HTR-8/SVneo (cell line): Measurements from ENCODE around the gene ADAM23.

Experiments used
- DNase-seq: peaks from one replicate; pipeline ENCODE4 v3.0.0; 2011; ENCODE audit warnings: low spot score, mixed read lengths; ENCODE audit not compliant: insufficient read length
- FAIRE-seq: peaks from 2 replicates; lab custom pipeline; 2011; peaks lifted over from hg19 to GRCh38; lab: Jason Lieb, UNC

Gene ADAM23

DNA sequence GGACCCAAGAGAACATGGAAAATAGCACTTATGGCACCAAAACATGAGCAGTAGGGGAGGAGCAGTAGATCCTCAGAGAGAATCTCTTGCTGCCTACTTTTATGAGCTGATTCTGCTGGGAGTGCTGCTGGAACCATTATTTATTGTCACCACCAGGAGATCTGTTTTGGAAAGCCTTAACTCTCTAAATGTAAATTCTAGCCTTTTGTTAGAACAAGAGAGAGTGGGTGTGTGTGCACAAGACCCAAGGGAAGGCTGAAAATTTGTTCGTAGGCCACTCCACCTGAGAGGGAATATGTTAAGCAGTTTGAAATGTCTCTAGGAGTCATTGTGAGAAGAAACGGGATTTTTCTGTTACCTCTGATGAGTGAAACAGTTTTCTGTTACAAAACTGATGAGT, 182.8 kb downstream of the ADAM23 start:
- no peak for FAIRE-seq
- no peak for DNase-seq

DNA sequence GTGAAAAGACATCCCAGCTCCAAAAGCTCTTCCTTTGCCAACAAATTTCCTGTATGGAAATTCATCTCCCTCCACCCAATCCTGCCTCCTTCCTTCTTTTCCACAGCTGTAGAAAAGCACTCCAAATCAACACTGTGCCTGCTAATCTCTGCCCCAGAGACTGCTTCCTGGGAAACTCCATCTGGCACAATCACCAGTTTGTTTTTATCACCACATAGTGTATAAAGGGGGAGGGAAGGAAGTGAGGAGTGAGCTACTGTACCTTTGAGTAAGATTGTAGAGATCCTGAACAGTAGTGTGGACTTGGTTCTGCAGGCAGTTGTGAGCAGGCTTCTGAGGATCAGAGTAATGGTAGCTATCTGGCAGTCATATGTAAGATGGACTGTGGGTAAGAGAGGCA, 184.3 kb downstream of the ADAM23 start:
- no peak for FAIRE-seq

GRCh38 chr2:206631340-206631739, 188.0 kb downstream of the ADAM23 start:
- no peak for FAIRE-seq
- no peak for DNase-seq

More for the DNA sequence above, 184.3 kb downstream of the ADAM23 start:
- DNase-seq: no peak

DNA sequence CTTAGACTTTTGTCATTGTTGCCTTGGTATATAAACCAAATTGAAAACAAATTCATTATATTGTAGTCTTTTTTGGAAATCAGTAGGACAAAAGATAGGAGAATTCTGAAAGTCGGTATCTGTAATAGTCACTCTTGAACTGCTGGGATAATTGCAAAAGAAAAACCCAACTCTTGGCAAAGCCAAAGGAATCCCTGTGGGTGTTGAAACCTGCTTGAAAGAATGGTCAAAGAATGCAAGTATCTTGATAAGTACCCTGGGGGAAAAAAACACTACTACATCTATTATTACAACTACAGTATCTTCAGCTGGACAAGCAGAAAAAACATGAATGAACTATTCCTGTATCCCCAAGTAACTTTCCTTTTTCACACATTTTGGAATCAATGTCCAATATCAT, 191.7 kb downstream of the ADAM23 start:
- FAIRE-seq (no peak), DNase-seq (no peak)

DNA sequence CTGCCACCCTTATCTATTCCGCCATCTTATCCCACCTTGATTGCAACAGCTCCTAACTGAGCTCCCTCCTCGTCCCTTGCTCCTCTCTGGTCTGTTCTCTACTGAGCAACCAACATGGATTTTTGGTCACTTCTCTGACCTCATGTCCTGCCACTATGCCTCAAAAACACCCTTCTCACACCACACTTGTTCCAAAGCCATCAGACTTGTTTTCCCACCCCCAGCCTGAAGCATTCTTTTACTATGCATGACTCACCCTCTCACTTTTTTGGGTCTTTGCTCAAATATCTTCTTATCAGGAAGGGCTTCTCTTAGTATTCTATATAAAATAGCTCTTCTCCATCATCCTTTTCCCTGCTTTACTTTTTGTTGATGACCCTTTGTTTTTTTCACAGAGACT, 196.3 kb downstream of the ADAM23 start:
- DNase-seq (no peak), FAIRE-seq (no peak)

DNA sequence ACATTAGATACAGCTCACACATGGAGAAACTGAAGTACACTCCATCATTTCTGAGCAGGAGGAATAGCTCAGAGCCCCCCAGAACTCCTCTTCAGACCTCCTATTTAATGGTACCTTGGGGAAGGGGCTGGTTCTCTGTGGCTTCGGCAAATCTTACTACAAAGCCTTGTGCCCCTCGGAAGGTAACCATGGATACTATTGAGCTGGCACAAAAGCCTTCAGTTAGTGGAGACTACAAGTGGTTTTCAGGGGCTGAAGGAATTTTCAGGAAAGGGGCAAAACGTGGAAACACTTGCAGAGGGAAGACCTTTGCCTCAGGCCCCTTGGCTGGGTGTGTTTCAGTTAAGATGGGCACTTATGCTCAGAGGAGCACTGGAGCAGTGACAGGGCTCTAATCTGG, 197.9 kb downstream of the ADAM23 start:
- FAIRE-seq (no peak), DNase-seq (no peak)

DNA sequence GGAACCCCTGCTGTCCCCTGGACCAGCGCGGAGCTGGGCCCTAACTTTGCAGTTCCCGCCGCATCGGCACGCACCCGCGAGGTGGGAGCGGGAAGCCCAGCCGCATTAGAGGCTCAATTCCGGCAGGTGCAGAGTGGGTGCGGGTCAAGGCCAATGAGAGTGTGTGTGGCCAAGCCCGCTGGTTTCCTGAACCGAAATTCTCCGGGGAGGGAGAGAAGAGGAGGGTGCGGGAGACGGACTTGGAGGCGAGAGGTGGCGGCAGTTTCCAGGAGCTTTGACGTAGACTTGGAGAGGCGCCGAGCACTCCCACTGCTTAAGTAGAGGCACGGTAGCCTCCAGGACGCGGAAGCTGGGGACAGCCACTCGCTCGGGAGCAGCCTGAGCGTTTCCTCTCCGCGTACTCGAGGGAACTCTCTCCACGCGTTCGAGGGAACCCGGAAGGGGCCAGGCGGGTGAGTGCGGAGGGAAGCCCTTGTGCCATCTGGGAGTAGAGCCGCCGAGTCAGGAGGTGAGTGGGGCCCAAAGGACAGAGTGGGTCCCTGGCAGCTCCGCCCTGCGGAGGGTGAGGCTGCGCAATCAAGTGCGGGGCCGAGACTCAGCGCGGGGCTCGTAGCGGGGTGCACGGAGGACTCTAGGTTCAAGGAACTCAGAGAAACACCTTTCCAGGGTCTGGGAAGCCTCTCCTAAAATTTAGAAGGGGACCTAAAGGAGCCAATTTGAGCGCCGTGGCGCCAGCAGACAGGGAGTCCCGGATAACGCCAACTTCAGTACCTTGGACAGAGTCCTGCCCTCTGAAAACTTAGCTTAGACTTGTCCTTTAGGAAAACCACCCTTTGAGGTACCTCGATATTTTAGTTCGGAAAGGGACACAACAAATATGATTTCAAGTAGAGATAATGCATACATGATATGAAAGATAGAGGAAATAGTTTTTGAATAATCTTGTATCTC, 199.0 kb downstream of the ADAM23 start, which contains the start of gene FAM237A:
Gene FAM237A, plus strand, starts transcription at position 413 of the 951 bp plus-strand sequence. CDS start 1,750 bp downstream, outside the sequence.
- peak; percentile 49 for DNase-seq
- FAIRE-seq: no peak

DNA sequence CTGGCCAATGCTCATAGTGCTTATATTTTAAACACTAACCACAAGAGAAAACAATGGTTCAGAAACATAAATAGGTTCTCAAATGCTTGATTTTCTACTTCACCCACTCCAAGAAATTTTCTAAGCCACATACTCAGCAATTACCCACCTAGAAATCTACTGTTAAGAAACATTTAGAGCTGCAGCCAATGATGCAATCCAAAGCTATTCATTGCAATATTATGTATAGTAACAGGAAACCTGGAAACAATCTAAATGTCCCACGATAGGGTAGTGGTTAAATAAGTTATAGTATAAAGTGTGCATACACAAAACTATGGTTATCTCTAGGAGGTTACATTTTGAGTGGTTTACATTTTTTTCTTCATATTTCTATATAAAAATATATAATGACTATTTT, 204.7 kb downstream of the ADAM23 start:
- FAIRE-seq (no peak), DNase-seq (no peak)

- DNase-seq (no peak), FAIRE-seq (no peak)
These were observed 213.8 kb downstream of the ADAM23 start for GRCh38 chr2:206657087-206657486.

GRCh38 chr2:206665251-206665650, 221.9 kb downstream of the ADAM23 start:
- DNase-seq: no peak
- no peak for FAIRE-seq
